Glomerular endothelial cell (primary cell): ENCODE data around the gene ATP2B3. TPM values are rescaled to one million over a fixed set of nuclear protein-coding genes. Genes with fewer than 3 reads are reported as not detected.

Experiments
- DNase-seq: peaks from one replicate; pipeline ENCODE4 v3.0.0-alpha.2; 2011; ENCODE audit warnings: low read depth, low spot score; ENCODE audit errors: extremely low read depth
- total RNA-seq: library from RNA; depleted of rRNA; stranded (reverse); fragments of >200 nt; gene quantifications from 2 replicates; pipeline ENCODE4 v1.2.3, GENCODE V29; 2015

ATP2B3 gene
- total RNA-seq, 1 donor from 2014 or later = not detected

DNA sequence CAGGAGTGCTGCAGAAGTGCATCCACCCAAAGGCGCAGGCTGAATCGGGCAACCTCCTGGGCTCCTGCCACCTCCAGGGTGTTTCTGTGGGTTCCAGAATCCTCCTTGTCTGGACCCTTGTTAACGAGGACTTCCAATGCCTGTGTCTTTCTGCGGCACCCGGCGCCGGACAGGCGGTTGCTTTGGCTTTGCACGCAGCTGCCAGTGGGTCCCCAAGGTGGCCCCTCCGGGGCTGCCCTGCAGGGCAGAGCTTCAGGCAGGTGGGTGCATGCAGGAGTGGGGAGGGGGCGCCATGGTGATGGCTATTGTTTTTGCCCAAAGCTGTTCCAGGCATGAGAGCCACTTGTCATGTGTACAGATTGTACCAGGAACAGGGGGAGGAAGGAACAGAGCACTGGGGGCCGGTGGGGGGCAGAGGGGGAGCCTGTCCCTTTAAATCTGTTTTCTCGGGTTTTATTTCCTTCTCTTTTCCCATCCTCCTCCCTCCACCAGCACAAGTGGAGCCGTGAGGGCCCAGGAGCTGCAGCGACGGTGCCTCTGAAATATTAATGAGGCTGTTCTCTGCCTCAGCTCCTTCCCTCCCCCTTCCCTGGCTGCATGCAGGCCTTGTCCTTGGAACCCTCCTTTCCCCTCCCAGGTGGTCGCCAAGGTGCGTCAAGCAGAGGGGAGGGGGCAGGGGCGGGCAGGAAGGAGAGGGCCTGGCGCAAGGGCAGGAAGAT, 13.1 kb downstream of the ATP2B3 start:
- no peak for DNase-seq

DNA sequence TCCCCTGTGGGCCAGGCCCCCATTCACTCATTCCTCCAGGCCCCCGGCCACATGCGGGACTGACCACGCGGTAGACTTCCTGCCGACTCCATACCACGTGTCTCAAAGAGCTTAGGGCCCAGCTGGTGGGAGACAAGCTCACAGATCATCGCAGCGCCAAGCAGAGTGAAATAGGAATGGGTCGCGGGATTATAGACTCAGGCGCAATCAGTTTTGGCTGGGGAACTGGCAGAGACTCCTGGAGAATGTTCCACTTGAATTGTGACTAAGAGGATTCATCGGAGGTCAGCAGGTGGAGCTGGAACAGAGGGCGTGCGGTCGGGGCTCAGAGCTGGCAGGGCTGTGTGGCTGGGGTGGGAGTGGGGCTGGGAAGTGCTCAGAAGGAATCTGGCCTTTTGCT, 15.6 kb downstream of the ATP2B3 start:
- DNase-seq = no peak

DNA sequence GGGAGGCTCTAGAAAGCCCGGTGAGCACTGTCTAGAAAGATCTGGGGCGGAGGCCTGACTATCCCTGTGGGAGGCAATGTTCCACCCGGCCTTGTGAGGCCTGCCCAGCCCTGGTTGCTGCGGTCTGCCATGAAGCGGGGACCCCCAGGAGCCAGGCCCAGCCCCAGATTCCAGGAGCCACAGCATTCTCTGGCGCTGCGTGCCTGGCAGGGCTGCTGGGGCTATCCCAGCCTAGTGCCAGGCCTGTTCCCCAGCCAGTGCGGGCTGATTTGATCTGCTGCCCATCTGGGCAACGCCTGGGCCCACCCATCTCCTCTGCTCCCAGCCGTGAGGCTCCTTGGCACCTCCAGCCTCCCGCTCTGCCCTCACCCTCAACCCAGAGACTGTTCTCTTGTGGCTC, 19.6 kb downstream of the ATP2B3 start:
- DNase-seq = no peak

DNA sequence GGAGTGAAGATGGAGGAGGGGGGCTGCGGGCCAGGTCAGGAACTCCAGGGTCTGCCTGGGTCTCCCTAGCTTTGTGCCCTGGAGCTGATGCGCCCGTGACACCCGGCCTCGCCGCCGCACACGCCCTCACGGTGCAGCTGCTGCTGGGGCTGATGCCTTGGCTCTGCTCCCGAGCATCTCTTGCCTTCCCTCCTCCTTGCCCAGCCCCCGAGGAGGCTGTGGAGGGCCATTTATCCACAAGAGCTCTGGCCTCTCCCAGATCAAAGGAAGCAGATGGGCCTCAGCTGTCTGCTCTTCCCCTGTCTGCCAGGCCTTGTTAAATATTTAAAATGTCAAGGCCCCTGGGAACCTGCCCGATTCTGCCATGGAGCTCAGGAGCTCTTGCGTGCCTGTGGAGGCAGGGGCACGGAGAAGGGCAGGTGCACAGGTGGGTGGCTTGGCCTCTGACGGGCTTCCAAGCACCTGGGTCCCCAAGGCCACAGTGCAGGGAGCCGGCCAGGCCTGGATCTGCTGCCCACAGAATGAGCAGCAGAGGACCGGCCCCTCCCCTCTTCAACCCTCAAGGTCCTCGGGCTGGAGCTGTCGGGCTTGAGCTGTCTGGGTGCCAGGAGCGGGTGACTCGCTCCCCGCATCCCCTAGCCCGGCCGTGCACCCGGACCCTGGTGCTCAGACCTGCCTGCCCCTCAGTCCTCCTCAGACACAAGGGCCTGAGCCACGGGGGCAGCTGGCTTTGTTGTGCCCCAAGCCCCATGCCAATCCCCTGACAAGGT, 20.3 kb downstream of the ATP2B3 start:
- no peak for DNase-seq

DNA sequence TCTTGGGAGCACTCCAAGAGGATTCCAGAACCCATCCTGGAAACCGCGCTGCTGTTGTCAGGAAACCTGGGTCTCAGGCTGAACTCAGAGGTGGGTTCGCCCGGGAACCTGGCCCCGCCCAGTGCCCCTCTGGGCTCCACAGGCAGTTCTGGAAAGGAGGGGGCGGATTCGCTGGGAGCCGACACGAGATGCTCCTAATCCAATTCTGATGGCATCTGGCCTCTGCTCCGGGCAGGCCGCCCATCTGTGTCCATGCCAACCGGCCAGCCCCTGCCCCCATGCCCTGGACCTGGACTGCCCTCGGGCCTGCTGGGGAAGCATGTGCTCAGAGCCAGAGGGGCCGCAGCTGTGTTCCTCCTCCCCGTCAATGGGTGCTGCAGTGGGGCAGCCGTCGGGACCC, 21.0 kb downstream of the ATP2B3 start:
- no peak for DNase-seq

DNA sequence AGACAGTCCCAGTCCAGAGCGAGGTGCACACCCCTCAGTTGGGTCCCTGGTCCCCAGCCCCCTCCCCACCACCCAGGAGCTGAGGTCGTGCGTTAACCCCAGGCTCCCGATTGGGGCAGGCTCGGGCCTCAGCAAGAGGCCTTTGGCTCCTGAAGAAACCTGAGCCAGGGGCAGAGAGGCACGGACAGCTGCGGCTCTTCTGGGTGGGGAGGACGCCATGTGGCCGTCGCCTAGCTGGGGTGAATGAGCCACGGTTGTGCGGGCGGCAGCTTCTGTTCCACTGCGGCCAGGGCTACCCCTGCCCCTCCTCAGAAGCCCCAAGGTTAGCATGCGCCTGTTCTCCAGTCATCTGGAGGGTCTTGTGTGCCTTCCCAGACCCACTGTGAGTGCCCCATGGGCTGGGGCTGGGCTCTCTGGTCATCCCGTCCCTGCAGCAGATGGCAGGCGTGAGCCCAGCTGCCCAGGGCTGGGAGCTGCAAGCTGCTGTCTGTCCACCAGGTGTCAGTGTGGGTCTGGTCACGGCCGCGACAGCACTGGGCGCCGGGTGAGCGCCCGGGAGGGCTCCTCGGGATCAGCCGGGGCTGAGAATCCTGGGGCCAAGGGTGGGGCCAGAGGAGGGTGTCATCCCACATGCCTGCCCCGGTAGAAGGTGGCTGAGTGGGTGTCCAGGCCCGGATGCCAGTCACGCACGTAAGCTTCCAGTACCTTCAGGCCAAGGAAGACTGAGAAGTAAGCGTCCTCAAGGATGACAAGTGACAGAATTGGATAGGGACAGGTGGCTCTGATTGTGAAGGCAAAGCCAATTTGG, 21.9 kb downstream of the ATP2B3 start:
- no peak for DNase-seq

DNA sequence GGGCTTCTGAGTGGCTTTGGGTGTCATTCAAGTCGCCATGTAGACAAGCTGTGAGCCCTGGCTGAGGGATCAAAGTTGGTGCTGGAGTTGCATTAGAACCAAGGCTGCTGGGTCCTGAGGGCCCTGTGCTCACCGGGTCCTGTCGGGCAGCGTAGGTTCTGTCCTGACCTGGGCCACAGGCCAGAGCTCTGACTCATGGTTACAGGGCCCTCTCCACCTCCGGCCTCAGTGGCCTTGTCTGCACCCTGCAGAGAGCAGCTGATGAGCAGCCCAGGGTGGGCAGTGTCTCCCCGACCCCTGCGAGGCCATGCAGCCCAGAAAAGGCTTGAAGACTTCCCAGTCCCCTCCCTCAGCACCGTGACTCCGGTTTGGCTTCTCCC, 22.5 kb downstream of the ATP2B3 start:
- DNase-seq = no peak

DNA sequence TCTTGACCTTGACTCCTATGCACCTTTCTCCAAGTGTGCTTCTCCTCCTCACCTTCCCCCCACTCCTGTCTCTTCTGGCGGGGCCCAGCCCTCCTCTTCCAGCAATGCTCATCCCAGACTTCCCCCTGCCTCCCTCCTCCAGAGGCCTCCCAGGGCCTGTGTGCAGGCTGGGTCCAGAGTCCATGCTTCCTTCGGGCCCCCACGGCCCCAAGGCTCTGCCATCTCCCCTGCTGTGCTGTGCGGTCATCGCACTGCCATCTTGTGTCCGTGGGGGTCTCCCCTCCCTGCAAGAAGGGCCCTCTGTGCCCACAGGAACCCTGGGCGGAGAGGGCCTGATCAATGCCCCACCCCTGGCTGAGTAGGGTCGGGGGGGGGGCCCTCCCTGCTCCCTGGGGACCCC, 27.3 kb downstream of the ATP2B3 start:
- no peak for DNase-seq

DNA sequence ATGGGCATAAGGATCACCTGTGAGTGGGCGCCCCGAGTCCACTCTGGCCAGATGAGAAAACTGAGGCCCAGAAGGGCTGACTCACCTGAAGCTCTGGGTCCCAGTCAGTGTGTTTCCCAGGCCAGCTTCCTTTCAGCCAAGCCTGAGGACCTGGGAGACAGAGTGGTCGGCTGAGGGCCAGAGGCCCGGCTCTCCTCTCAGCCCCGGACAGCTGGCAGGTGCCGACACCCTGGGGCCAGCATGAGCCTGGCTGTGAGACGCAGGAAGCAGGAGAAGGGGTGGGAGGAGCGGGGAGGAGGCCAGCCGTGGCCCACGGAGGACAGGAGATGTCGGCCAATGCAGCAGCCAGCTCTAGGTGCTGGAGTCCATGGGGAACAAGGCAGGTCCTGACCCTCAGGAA, 28.9 kb downstream of the ATP2B3 start:
- DNase-seq = no peak

DNA sequence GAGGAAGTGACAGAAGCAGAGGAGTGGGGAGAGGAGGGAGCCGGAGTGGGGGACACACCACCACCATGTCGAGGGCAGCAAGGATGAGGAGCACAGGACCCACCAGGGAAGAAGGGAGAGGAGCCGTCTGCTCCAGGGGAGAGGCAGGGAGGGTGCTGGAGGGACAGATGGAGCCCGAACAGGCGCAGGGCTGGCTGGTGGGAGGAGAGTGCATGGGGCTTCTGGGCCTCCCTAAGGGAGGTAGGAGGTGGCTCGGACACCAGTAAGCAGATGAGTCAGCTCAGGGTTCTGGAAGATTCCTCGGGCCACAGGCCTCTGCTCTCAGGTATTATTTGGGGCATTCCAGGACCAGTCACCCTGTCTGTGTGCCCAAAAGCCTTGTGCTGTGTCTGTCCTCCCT, 29.8 kb downstream of the ATP2B3 start:
- no peak for DNase-seq

DNA sequence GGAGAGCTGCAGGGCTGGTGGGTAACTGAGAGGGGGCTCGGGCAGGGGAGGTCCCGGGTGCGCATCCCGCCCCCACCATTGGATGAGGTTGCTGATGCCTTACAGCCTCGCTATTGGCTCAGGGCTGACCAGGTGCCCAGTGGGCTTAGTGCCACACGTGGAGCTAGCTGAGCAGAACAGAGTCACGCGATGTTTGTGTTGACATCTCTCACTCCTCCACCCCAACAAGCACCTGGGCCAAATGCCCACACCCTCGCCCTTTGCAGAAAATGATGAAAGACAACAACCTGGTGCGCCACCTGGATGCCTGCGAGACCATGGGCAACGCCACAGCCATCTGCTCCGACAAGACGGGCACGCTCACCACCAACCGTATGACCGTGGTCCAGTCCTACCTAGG, 31.8 kb downstream of the ATP2B3 start:
- no peak for DNase-seq

DNA sequence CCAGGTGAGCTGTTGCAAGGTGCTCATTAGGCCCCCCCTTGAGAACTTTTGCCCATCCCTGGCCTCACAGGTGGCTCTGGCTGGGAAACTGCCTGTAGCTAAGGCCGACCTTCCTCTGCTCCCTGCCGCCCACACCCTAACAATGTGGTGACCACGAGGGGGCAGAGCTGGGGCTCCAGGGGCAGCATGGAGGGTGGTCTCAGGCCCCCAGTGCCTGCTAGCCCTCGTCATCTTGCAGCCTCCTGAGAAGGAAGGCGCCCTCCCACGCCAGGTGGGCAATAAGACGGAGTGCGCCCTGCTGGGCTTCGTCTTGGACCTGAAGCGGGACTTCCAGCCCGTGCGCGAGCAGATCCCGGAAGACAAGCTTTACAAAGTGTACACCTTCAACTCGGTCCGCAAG, 32.4 kb downstream of the ATP2B3 start:
- DNase-seq = no peak

DNA sequence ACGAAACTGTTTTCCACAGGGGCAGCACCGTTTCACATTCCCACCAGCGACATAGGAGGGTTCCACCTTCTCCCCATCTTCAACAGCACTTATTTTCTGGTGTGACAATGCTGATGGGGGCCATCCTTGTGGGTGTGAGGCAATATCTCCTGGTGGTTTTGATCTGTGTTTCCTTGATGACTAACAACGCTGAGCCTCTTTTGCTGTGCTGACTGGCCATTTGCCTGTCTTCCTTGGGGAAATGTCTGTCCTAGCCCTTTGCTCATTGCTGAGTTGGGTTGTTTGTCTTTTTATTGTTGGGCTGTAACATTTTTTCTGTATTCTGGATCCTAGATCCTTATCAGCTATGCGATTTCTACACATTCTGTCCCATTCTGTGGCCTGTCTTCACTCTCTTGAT, 33.7 kb downstream of the ATP2B3 start:
- no peak for DNase-seq

DNA sequence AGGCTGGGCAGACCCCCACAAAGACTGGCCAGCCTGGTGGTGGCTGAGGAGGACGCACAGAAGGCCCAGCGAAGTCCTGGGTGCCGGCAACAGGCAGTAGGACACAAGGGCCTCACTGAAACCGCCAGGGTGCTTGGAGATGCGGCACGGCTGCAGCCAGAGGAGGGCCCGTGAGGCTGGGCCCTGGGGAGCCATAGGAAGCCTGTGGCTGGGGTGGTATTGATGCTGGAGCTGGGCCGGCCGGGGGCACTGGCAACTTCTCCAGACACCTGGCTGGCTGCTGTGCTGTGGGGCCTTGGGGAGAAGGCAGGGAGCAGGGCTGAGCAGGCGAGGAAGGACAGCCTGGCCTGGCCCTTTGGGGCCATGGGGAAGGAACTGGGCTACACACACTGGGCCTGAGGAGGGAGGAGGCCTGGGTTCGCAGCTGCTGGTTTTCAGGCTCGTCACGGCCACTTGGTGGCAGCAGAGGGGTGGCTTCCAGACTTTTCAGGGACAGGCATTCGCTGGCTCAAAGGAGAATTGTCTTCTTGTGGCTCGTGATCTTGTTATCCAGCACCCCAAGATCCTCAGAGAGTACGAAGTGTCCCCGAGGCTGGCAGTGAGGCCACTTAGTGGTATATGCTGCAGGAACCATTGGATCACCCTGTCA, 37.2 kb downstream of the ATP2B3 start:
- DNase-seq = no peak

DNA sequence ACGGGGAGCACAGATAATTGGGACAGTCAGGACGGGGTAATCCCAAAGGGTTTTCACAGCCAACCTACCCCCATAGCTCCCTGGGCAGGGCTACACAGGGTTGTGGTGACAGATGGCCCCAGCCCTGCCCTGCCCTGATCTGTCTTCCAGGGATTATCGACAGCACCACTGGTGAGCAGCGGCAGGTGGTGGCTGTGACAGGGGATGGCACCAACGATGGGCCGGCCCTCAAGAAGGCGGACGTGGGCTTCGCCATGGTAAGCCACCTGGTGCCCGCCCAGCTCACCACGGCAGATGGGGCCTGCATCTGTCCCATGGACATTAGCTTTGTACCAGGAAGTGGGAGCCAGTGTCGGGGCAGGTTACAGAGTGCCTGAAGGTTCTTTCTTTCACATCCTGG, 39.3 kb downstream of the ATP2B3 start:
- DNase-seq = no peak

DNA sequence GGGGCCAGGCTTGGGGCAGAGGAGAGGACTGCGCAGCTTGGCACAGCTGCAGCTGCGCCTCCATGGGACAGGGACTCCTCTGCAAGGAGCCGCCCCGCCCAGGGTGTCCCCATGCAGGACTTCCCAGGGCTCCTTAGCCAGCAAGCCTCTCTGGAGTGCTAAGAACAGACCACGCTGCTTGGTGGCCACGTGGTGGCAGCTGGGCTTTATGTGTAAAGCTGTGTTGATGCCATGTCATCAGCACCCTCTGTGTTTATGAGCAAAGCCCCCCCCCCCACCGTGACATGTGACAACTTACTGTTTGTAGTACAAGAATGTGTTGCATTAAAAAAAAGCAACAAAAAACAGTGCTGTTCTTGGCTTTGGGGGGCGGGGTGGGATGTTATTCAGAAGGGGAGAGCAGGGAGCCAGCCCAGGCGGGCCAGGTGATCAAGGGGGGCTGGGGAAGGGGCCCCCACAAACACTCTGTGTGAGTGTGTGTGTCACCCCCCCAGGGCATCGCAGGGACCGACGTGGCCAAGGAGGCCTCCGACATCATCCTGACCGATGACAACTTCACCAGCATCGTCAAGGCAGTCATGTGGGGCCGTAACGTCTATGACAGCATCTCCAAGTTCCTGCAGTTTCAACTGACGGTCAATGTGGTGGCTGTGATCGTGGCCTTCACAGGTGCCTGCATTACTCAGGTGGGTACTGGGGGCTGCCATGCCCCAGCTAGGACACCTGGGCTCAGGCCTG, 40.3 kb downstream of the ATP2B3 start:
- DNase-seq = no peak

DNA sequence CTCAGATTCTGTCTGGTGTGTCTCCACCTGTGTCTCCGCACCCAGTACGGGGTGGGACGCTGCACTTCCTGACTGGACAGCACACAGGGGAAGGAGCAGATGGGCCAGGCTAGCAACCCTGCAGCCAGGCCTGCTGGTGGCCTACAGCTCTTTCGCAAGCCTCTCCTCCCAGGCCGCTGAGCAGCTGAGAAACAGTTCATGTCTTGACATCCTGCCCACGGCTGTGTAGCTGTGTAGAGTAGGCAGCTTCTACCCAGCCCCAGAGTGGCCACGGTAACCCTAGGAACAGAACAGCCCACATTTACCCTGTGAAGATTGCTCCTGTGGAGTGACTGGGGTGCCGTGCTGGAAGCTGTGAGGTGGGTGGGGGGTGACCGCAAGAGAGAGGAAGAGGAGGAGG, 42.6 kb downstream of the ATP2B3 start:
- DNase-seq = no peak

DNA sequence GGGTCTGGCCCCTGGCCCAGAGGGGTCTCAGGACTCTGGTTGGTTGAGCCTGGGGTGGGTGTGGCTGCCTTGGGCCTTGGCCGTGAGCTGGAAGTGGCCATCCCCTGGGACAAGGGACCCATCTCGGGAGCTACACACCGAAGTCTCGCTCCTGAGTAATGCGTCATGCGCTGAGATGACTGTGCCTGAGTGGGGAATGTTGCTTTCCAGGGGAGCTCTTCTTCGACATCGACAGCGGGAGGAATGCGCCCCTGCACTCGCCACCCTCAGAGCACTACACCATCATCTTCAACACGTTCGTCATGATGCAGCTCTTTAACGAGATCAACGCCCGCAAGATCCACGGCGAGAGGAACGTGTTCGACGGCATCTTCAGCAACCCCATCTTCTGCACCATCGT, 43.0 kb downstream of the ATP2B3 start:
- DNase-seq = no peak

DNA sequence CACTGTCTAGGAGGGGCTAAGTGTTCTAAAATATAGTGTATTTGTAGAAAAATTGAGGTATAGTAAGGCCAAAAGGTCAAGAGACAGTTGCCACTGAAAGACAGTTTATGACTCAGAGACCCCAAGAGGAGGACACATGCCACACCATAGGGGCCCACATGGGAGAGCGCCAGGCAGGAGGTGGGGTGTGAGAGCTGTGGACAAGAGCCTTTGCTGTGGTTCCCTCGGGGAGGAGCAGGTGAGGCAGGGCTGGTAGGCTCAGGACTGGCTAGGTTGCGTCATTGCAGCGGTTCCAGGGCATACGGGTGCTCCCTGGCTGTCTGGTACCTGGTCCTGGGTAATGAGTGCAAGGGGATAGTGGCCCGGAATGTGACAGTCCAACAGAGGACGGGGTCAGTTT, 43.9 kb downstream of the ATP2B3 start:
- no peak for DNase-seq

DNA sequence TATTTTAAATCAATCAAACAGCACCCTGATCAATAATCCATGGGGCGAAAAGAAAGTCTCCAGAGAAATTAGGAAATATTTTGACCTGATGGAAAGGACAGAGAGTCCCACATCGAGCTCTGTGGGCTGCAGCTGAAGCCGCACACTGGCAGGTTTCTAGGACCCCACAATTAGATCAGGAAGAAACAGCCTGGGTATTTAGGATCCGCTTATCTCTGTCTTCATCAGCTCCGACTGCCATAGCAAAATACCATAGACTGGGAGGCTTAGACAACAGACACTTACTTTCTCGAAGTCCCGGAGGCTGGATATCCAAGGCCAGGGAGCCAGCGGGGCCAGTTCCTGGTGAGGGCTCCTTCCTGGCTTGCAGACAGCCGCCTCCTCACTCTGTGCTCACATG, 45.1 kb downstream of the ATP2B3 start:
- DNase-seq = no peak
